HepG2 (cell line): ENCODE results near the gene ADGRG1. TPM values are rescaled to one million over a fixed set of nuclear protein-coding genes. Genes with fewer than 3 reads are reported as not detected.

Experiments used
- ATM ChIP-seq: fragments of 450-650 bp; IDR thresholded peaks from 2 replicates; pipeline ENCODE4 v1.7.1; 2017; ENCODE audit warnings: mild to moderate bottlenecking, borderline replicate concordance
- CREBL2 ChIP-seq: sonication (generic); formaldehyde crosslinking; IDR thresholded peaks from 2 replicates; pipeline ENCODE4 v1.8.1; 2023; ENCODE audit warnings: missing genetic modification reagents, mild to moderate bottlenecking, borderline replicate concordance
- CREM ChIP-seq, 2 experiments: sonication (generic) in 1 of 2; formaldehyde crosslinking in 1 of 2; IDR thresholded peaks; 2 replicates each; pipeline versions ENCODE4 v1.4.0 to v1.6.1; 2016 to 2020; ENCODE audit warnings: antibody characterized with exemption in 1 of 2, mild to moderate bottlenecking in 1 of 2, missing genetic modification reagents in 1 of 2
- CSRNP1 ChIP-seq: sonication (generic); formaldehyde crosslinking; IDR thresholded peaks from 2 replicates; pipeline ENCODE4 v1.8.1; 2023; ENCODE audit warnings: mild to moderate bottlenecking, missing genetic modification reagents
- HBP1 ChIP-seq: IDR thresholded peaks from 2 replicates; pipeline ENCODE4 v1.6.1; 2016; ENCODE audit warnings: low read depth, control low read depth
- POGZ ChIP-seq: sonication (generic); formaldehyde crosslinking; IDR thresholded peaks from 2 replicates; pipeline ENCODE4 v1.4.0; 2020; ENCODE audit warnings: mild to moderate bottlenecking, missing genetic modification reagents
- PRDM4 ChIP-seq: sonication (generic); formaldehyde crosslinking; IDR thresholded peaks from 2 replicates; pipeline ENCODE4 v1.9.0; 2021; ENCODE audit warnings: missing genetic modification reagents, borderline replicate concordance
- RBFOX2 ChIP-seq: fragments of 200-400 bp; formaldehyde crosslinking; IDR thresholded peaks from 2 replicates; pipeline ENCODE4 v1.6.1; 2017; ENCODE audit warnings: low read depth, mild to moderate bottlenecking, low read length
- RFX1 ChIP-seq: fragments of 450-650 bp; IDR thresholded peaks from 2 replicates; pipeline ENCODE4 v1.6.1; 2017
- SIN3A ChIP-seq: IDR thresholded peaks from 2 replicates; pipeline ENCODE4 v1.6.1; 2011; ENCODE audit warnings: low read depth, mild to moderate bottlenecking, control low read depth, low read length, borderline replicate concordance
- TEF ChIP-seq: sonication (generic); formaldehyde crosslinking; IDR thresholded peaks from 2 replicates; pipeline ENCODE4 v1.5.0; 2020; ENCODE audit warnings: missing genetic modification reagents
- THAP7 ChIP-seq: sonication (generic); formaldehyde crosslinking; IDR thresholded peaks from 2 replicates; pipeline ENCODE4 v1.8.1; 2023; ENCODE audit warnings: mild to moderate bottlenecking, missing genetic modification reagents
- TOPORS ChIP-seq: sonication (generic); formaldehyde crosslinking; IDR thresholded peaks from 2 replicates; pipeline ENCODE4 v1.8.0; 2023; ENCODE audit warnings: mild to moderate bottlenecking, missing genetic modification reagents
- ZNF280D ChIP-seq: sonication (generic); formaldehyde crosslinking; IDR thresholded peaks from 2 replicates; pipeline ENCODE4 v1.5.1; 2020; ENCODE audit warnings: mild to moderate bottlenecking, missing genetic modification reagents
- ZNF282 ChIP-seq: fragments of 450-650 bp; IDR thresholded peaks from 2 replicates; pipeline ENCODE4 v1.6.1; 2018; ENCODE audit not compliant: partially characterized antibody
- ZNF317 ChIP-seq: sonication (generic); formaldehyde crosslinking; IDR thresholded peaks from 2 replicates; pipeline ENCODE4 v1.5.0; 2020; ENCODE audit warnings: mild to moderate bottlenecking, missing genetic modification reagents
- ZNF746 ChIP-seq: sonication (generic); formaldehyde crosslinking; IDR thresholded peaks from 2 replicates; pipeline ENCODE4 v1.8.0; 2022; ENCODE audit warnings: mild to moderate bottlenecking, missing genetic modification reagents
- ZNF792 ChIP-seq: IDR thresholded peaks from 2 replicates; pipeline ENCODE4 v1.6.1; 2016
- ZNF839 ChIP-seq: sonication (generic); formaldehyde crosslinking; IDR thresholded peaks from 2 replicates; pipeline ENCODE4 v1.4.0; 2020; ENCODE audit warnings: missing genetic modification reagents, mild to moderate bottlenecking, borderline replicate concordance
- ZNF878 ChIP-seq: sonication (generic); formaldehyde crosslinking; IDR thresholded peaks from 2 replicates; pipeline ENCODE4 v1.8.1; 2023; ENCODE audit warnings: mild to moderate bottlenecking, missing genetic modification reagents, moderate library complexity
- ZZZ3 ChIP-seq: sonication (generic); formaldehyde crosslinking; IDR thresholded peaks from 2 replicates; pipeline ENCODE4 v1.4.0; 2020; ENCODE audit warnings: missing genetic modification reagents, mild to moderate bottlenecking, borderline replicate concordance
- polyA plus RNA-seq, 8 experiments: library from polyadenylated mRNA; depleted of rRNA in 3 of 8; stranded (reverse) in 7 of 8; unstranded in 1 of 8; fragments of >200 nt; fragmentation: Illumina TruSeq in 4 of 8; extraction: Trizol in 4 of 8; gene quantifications; 2 replicates each; pipeline versions ENCODE4 v1.2.1 to v1.2.3, GENCODE V29; 2011 to 2016; ENCODE audit warnings: low read depth in 4 of 8, missing spikeins in 1 of 8, mixed read lengths in 1 of 8; ENCODE audit not compliant: insufficient read depth in 1 of 8
- total RNA-seq, 5 experiments: library from RNA; depleted of rRNA; stranded (reverse); fragments of >200 nt; fragmentation: Illumina TruSeq; extraction: Trizol; gene quantifications; 2 replicates each; pipeline ENCODE4 v1.2.3, GENCODE V29; 2016; ENCODE audit warnings: low read depth in 1 of 5

The ADGRG1 gene
- total and polyA plus RNA-seq, 2 of the 13 experiments (the other 11 are each of a cell fraction or from before 2014, with no cell fraction given): 2.7 to 5.9 TPM

GRCh38 chr16:57709663-57710062, 81.2 kb downstream of the ADGRG1 start (continued):
- TF ChIP-seq ZNF280D (CRISPR knock-in tag) (no peak), PRDM4 (CRISPR knock-in tag) (no peak), CREM (IDR thresholded peaks at IDR 0.05) (peak; percentile 37; the same call in 1 of the 2 replicates), CREM (CRISPR knock-in tag; IDR thresholded peaks at IDR 0.05) (no peak), SIN3A (no peak), POGZ (CRISPR knock-in tag) (no peak), CSRNP1 (CRISPR knock-in tag) (no peak), RFX1 (no peak), ZNF746 (CRISPR knock-in tag) (no peak), ZNF878 (CRISPR knock-in tag) (no peak), TOPORS (CRISPR knock-in tag) (no peak), ZNF839 (no peak), THAP7 (no peak), TEF (CRISPR knock-in tag) (no peak), ZNF317 (peak; percentile 81), ZZZ3 (no peak), CREBL2 (CRISPR knock-in tag) (no peak), ATM (no peak), RBFOX2 (0 out of 2 replicates have a peak, but pooled peaks have one; percentile 23), HBP1 (CRISPR knock-in tag) (no peak), ZNF282 (no peak), ZNF792 (CRISPR knock-in tag) (peak; percentile 75; the same call in 1 of the 2 replicates)
